ENCODE results near the gene ARID5B.
A peak's percentile ranks its signal among the peaks of the same experiment; 100 is the strongest.

ARID5B gene

GRCh38 chr10:61974601-61975390, 73.3 kb downstream of the ARID5B start (continued):
- TF ChIP-seq PRDM10 (tag by site-specific recombination; IDR thresholded peaks at IDR 0.05) (no peak; the same call in 1 of the 2 replicates), GLI4 (tag by site-specific recombination; IDR thresholded peaks at IDR 0.05) (no peak), ZNF391 (tag by site-specific recombination; IDR thresholded peaks at IDR 0.05; ENCODE audit: borderline replicate concordance, low read depth) (peak; percentile 50; the same call in 1 of the 2 replicates), ZNF174 (tag by site-specific recombination; IDR thresholded peaks at IDR 0.05) (no peak), ZNF394 (tag by site-specific recombination; IDR thresholded peaks at IDR 0.05; ENCODE audit: borderline replicate concordance) (no peak; the same call in 1 of the 2 replicates), ZNF426 (tag by site-specific recombination; IDR thresholded peaks at IDR 0.05) (no peak), ZNF341 (tag by site-specific recombination; IDR thresholded peaks at IDR 0.05; ENCODE audit: low read depth) (no peak), OVOL3 (tag by site-specific recombination; IDR thresholded peaks at IDR 0.05) (no peak), ZNF138 (tag by site-specific recombination; IDR thresholded peaks at IDR 0.05; ENCODE audit: borderline replicate concordance) (no peak), ZNF677 (tag by site-specific recombination; IDR thresholded peaks at IDR 0.05) (0 out of 2 replicates have a peak, but pooled peaks have one; percentile 43), ZNF366 (tag by site-specific recombination; conservative IDR thresholded peaks at IDR 0.05) (peak; percentile 72; the same call in 1 of the 2 replicates), ZNF146 (tag by site-specific recombination; IDR thresholded peaks at IDR 0.05) (0 out of 2 replicates have a peak, but pooled peaks have one; percentile 22), ZSCAN30 (tag by site-specific recombination; IDR thresholded peaks at IDR 0.05) (peak; percentile 73; the same call in 1 of the 2 replicates), ZNF157 (tag by site-specific recombination; IDR thresholded peaks at IDR 0.05) (no peak), SP7 (tag by site-specific recombination; IDR thresholded peaks at IDR 0.05) (peak; percentile 87), ZNF571 (tag by site-specific recombination; IDR thresholded peaks at IDR 0.05) (0 out of 2 replicates have a peak, but pooled peaks have one; percentile 74), ZNF521 (tag by site-specific recombination; IDR thresholded peaks at IDR 0.05) (no peak), ZBTB7A (tag by site-specific recombination; IDR thresholded peaks at IDR 0.05; ENCODE audit: low read depth) (no peak), KLF7 (tag by site-specific recombination; IDR thresholded peaks at IDR 0.05; ENCODE audit: borderline replicate concordance) (no peak), ZNF843 (tag by site-specific recombination; IDR thresholded peaks at IDR 0.05) (peak; percentile 86), ZNF133 (tag by site-specific recombination; IDR thresholded peaks at IDR 0.05) (no peak), BCL11B (tag by site-specific recombination; IDR thresholded peaks at IDR 0.05; ENCODE audit: low read depth) (no peak), ZNF600 (tag by site-specific recombination; IDR thresholded peaks at IDR 0.05) (no peak), BCL6B (tag by site-specific recombination; IDR thresholded peaks at IDR 0.05) (peak; percentile 83), ZNF354C (tag by site-specific recombination; IDR thresholded peaks at IDR 0.05; ENCODE audit: borderline replicate concordance, low read depth) (no peak)
- TF ChIP-seq, protein P1, sequence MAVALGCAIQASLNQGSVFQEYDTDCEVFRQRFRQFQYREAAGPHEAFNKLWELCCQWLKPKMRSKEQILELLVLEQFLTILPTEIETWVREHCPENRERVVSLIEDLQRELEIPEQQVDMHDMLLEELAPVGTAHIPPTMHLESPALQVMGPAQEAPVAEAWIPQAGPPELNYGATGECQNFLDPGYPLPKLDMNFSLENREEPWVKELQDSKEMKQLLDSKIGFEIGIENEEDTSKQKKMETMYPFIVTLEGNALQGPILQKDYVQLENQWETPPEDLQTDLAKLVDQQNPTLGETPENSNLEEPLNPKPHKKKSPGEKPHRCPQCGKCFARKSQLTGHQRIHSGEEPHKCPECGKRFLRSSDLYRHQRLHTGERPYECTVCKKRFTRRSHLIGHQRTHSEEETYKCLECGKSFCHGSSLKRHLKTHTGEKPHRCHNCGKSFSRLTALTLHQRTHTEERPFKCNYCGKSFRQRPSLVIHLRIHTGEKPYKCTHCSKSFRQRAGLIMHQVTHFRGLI (tag by site-specific recombination; IDR thresholded peaks at IDR 0.05): no peak
- TF ChIP-seq, protein P2, sequence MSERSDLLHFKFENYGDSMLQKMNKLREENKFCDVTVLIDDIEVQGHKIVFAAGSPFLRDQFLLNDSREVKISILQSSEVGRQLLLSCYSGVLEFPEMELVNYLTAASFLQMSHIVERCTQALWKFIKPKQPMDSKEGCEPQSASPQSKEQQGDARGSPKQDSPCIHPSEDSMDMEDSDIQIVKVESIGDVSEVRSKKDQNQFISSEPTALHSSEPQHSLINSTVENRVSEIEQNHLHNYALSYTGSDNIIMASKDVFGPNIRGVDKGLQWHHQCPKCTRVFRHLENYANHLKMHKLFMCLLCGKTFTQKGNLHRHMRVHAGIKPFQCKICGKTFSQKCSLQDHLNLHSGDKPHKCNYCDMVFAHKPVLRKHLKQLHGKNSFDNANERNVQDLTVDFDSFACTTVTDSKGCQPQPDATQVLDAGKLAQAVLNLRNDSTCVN (tag by site-specific recombination; optimal IDR thresholded peaks at IDR 0.05): no peak
- TF ChIP-seq, protein P3, sequence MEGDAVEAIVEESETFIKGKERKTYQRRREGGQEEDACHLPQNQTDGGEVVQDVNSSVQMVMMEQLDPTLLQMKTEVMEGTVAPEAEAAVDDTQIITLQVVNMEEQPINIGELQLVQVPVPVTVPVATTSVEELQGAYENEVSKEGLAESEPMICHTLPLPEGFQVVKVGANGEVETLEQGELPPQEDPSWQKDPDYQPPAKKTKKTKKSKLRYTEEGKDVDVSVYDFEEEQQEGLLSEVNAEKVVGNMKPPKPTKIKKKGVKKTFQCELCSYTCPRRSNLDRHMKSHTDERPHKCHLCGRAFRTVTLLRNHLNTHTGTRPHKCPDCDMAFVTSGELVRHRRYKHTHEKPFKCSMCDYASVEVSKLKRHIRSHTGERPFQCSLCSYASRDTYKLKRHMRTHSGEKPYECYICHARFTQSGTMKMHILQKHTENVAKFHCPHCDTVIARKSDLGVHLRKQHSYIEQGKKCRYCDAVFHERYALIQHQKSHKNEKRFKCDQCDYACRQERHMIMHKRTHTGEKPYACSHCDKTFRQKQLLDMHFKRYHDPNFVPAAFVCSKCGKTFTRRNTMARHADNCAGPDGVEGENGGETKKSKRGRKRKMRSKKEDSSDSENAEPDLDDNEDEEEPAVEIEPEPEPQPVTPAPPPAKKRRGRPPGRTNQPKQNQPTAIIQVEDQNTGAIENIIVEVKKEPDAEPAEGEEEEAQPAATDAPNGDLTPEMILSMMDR (tag by site-specific recombination; IDR thresholded peaks at IDR 0.05): no peak
- TF ChIP-seq, protein P4, sequence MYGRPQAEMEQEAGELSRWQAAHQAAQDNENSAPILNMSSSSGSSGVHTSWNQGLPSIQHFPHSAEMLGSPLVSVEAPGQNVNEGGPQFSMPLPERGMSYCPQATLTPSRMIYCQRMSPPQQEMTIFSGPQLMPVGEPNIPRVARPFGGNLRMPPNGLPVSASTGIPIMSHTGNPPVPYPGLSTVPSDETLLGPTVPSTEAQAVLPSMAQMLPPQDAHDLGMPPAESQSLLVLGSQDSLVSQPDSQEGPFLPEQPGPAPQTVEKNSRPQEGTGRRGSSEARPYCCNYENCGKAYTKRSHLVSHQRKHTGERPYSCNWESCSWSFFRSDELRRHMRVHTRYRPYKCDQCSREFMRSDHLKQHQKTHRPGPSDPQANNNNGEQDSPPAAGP (tag by site-specific recombination; IDR thresholded peaks at IDR 0.05): no peak; the same call in 1 of the 2 replicates

Data from HEK293 (cell line).